HG02678 (cell line): ENCODE measurements around the gene ARID4B.
"Not testable (repeated sequence)": the region's sequence is repeated elsewhere in the genome, so short reads cannot be mapped to it uniquely, and the experiment has no call there.

Experiments used
- ATAC-seq: cut with Tn5 transposase; IDR thresholded peaks from one replicate; pipeline ENCODE4 v1.9.1; 2021; ENCODE audit warnings: mild to moderate bottlenecking, moderate library complexity; ENCODE audit not compliant: unreplicated experiment

Gene ARID4B

GRCh38 chr1:235275223-235275622, 52.8 kb downstream of the ARID4B start:
- ATAC-seq, result peak; percentile 80

DNA sequence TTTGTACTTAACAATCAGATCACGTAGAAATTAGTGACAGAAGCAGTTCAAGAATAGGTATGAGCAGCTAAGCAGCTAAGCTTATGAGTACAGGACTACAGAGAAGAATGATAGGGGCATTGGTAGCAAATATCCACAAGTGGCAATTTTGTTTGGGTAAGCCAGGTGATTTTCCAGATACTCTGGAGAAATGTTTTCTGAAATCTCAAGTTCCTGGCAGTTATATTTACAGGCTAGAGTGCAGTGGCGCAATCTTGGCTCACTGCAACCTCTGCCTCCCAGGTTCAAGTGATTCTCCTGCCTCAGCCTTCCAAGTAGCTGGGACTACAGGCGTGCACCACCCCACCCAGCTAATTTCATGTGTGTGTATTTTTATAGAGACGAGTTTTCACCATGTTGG, 55.1 kb downstream of the ARID4B start:
- ATAC-seq, result no peak

GRCh38 chr1:235270625-235271024, 57.4 kb downstream of the ARID4B start:
- ATAC-seq, result no peak

DNA sequence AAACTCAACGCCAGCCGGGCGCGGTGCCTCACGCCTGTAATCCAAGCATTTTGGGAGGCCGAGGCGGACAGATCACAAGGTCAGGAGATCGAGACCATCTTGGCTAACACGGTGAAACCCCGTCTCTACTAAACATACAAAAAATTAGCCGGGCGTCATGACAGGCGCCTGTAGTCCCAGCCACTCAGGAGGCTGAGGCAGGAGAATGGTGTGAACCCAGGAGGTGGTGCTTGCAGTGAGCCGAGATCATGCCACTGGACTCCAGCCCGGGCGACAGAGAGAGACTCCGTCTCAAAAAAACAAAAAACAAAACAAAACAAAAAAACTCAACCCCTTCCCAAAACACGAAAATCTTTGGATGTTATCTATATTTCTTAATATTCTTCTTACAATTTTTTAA, 58.0 kb downstream of the ARID4B start:
- not testable (repeated sequence) for ATAC-seq

DNA sequence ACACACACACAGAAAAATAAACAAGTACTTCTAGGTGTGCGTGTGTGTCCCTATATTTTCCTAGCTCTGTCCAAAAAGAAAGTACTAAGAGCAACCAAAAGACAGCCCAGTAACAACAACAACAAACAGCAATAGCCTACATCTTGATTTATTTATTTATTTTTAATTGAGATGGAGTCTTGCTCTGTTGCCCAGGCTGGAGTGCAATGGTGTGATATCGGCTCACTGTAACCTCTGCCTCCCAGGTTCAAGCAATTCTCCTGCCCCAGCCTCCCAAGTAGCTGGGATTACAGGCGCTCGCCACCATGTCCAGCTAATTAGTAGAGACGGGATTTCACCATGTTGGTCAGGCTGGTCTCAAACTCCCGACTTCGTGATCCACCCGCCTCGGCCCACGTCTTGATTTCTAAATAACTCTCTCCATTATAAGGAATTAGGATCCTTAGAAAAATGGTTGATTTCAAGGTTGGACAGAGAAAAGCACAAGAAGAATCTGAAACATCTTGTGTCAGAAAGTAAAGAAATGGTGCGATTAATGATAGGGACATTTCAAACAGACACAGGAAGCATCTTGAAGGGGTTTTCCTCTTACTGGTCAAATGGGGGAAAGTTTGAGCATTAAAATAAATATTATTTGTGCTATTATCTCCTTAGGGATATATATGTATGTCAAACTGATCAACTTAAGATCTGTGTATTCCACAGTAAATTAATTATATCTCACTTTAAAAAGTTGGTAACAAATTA, 59.4 kb downstream of the ARID4B start:
- ATAC-seq, result no peak

GRCh38 chr1:235266967-235267366, 61.0 kb downstream of the ARID4B start:
- ATAC-seq, result no peak

GRCh38 chr1:235266325-235266724, 61.7 kb downstream of the ARID4B start:
- ATAC-seq, result no peak

DNA sequence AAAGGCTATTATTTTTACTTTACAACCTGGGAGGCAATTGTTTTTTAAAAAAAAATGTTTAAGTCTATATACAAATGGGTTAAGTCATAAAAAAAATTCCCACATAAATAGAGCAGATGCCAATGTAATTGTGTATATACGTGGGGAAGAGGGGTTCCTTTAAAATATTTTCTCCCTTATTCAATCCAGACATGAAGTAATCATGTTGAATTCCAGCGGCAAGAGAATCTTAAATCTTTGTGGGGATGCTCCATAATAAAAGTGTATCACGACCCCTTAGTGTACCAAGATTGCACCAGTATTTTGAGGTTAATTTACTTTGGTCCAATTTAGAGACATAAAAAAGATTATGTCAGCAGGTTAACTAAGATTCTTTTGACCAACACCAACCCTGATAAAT, 62.1 kb downstream of the ARID4B start:
- ATAC-seq, result no peak

- ATAC-seq, result no peak
These were observed 63.7 kb downstream of the ARID4B start for GRCh38 chr1:235264327-235264726.

DNA sequence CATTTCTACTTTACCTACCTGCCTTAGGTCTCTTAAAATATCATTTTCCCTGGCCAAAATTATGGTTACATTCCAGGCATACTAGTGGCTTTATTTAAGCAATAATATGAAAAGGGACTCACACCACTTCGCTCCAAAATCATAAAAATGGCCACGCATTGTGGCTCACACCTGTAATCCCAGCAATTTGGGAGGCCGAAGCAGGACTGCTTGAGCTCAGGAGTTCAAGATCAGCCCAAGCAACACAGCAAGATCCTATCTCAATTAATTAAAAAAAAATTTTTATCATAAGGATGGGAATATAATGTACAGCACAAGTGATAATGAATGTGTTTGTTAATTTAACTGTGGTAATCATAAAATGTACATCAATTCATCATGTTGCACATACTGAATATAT, 65.4 kb downstream of the ARID4B start:
- no peak for ATAC-seq

GRCh38 chr1:235261243-235261642, 66.7 kb downstream of the ARID4B start:
- ATAC-seq, result no peak

DNA sequence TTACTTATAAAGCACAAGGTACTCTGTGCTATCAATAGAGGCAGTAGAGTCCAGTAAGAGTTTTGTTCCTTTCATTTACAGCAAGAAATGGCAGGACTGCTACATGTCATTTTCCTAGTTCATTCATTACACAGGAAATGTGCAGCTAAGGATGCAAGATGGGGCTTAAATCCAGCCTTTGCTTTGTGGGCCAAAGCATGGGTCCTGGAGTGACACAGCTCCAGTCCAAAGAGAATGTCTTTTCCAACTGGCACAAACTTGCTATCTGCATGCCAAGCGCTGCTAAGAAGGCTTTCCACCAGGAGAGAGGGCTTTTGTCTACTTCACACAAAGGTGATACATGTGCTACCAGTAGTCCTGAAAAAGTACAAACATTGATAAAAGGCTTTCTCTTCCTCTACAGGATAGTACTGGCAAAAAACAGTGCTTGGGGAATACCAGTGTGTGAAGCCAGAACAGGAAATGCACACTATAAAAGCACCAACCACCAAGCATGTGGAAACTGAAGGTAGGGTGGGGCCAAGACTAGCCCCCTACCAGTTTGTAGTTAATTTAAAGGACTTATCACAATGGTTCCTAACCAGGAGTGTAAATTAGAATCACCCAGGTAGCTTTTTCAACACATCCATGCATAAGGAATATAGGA, 68.7 kb downstream of the ARID4B start:
- peak; percentile 55 for ATAC-seq

- not testable (repeated sequence) for ATAC-seq
These were observed 69.9 kb downstream of the ARID4B start for GRCh38 chr1:235258068-235258467.

GRCh38 chr1:235254721-235255120, 73.3 kb downstream of the ARID4B start:
- ATAC-seq, result no peak

GRCh38 chr1:235253219-235253962, 74.6 kb downstream of the ARID4B start:
- ATAC-seq, result peak; percentile 76

GRCh38 chr1:235250430-235250829, 77.5 kb downstream of the ARID4B start:
- no peak for ATAC-seq

- ATAC-seq, result no peak
These were observed 81.7 kb downstream of the ARID4B start for GRCh38 chr1:235246022-235246948.

GRCh38 chr1:235244974-235245592, 82.9 kb downstream of the ARID4B start:
- ATAC-seq, result no peak

GRCh38 chr1:235240960-235241359, 87.0 kb downstream of the ARID4B start:
- no peak for ATAC-seq

DNA sequence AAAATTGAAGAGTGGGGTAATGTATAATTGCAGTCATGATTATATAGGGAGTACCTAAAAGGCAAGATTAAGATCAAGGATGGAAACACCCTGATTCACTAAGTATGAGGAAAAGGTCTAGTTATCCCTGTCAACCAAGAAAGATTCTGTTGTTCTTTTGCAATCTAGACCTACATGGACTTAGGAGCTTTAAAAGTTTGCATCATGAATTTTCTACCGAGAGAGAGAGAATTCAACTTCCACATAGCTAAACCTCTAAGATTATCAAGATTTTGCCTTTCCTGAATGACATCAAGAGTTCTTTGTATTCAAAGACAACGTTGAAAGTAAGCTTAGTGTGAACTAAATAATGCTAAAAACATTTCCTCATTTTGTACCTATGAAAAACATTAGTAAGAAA, 88.1 kb downstream of the ARID4B start:
- ATAC-seq, result no peak
